HCT116 (cell line): Measurements from ENCODE around the gene TMEM212. TPM values are rescaled to one million over a fixed set of nuclear protein-coding genes. Genes with fewer than 3 reads are reported as not detected.

ENCODE experiments used
- ATAC-seq: fragments of 200-7000 bp; cut with Tn5 transposase; 2 replicates; pipeline ENCODE4 v1.9.1; 2020; ENCODE audit warnings: mild to moderate bottlenecking, moderate library complexity
- BruUV-seq: library from RNA; stranded (reverse); fragments of 400-500 nt; replicated peaks from 2 replicates; lab custom pipeline; 2021; lab: Mats Ljungman, UMichigan
- CTCF ChIA-PET: fragments of 300-600 bp; sonication (Branson Sonifier 250); formaldehyde crosslinking; loops from one replicate; lab custom pipeline; 2021; ENCODE audit warnings: antibody characterized with exemption; lab: Charles Lee
- POLR2A ChIA-PET: fragments of 300-600, 350-600 bp; sonication (Branson Sonifier 250); formaldehyde crosslinking; loops from one replicate; lab custom pipeline; 2021; ENCODE audit warnings: antibody characterized with exemption; lab: Charles Lee
- RAD21 ChIA-PET, 2 experiments: fragments of 300-600 bp; sonication (Branson Sonifier 250); formaldehyde crosslinking; loops; one replicate each; lab custom pipeline; 2023; ENCODE audit warnings: low total read pairs in 2 of 2; ENCODE audit not compliant: uncharacterized antibody in 2 of 2, unreplicated experiment in 2 of 2, low non-redundant PET in 1 of 2; lab: Charles Lee
- DNase-seq: peaks from one replicate; pipeline ENCODE4 v3.0.0-alpha.2; 2010; ENCODE audit warnings: low read depth, low spot score
- H2AFZ ChIP-seq: fragments of 200-600 bp; shearing (Covaris generic), sonication (generic); 2 replicates; pipeline ENCODE4 v1.6.1; 2017; ENCODE audit warnings: low read depth, mixed run types, mixed read lengths, antibody characterized with exemption, low read length; ENCODE audit not compliant: poor library complexity, severe bottlenecking
- H3K27ac ChIP-seq: 2 replicates; pipeline ENCODE4 v1.5.1; 2012; ENCODE audit warnings: low read depth, low read length
- H3K27me3 ChIP-seq: fragments of 200-600 bp; sonication (generic); 2 replicates; pipeline ENCODE4 v1.6.1; 2016; ENCODE audit warnings: mixed run types, low read length, mixed read lengths; ENCODE audit not compliant: insufficient read depth
- H3K36me3 ChIP-seq, 2 experiments: fragments of 200-500 bp in 1 of 2; fragments of 200-600 bp in 1 of 2; sonication (Bioruptor generic) in 1 of 2; sonication (generic) in 1 of 2; 2 replicates each; pipeline versions ENCODE4 v1.5.1 to v1.6.1; 2014 to 2016; ENCODE audit warnings: low read length in 2 of 2, inconsistent platforms in 1 of 2, mixed read lengths in 1 of 2, mixed run types in 1 of 2; ENCODE audit not compliant: insufficient read depth in 2 of 2, control insufficient read depth in 1 of 2
- H3K4me1 ChIP-seq, 2 experiments: fragments of 200-600 bp in 1 of 2; sonication (generic) in 1 of 2; 2 replicates each; pipeline versions ENCODE4 v1.5.1 to v1.6.1; 2012 to 2017; ENCODE audit warnings: low read length in 2 of 2, inconsistent platforms in 1 of 2, mild to moderate bottlenecking in 1 of 2, mixed read lengths in 1 of 2, mixed run types in 1 of 2, moderate library complexity in 1 of 2; ENCODE audit not compliant: insufficient read depth in 2 of 2, control insufficient read depth in 1 of 2
- H3K4me2 ChIP-seq: fragments of 200-600 bp; sonication (generic); 2 replicates; pipeline ENCODE4 v1.6.1; 2017; ENCODE audit warnings: mixed run types, low read length, mixed read lengths
- H3K4me3 ChIP-seq, 2 experiments: fragments of 200-600 bp in 1 of 2; sonication (generic) in 1 of 2; replicated peaks in 1 of 2; 2 replicates each; pipeline ENCODE4 v1.5.1; 2011 to 2016; ENCODE audit warnings: low read length in 2 of 2, control low read depth in 1 of 2, low read depth in 1 of 2, mild to moderate bottlenecking in 1 of 2, mixed read lengths in 1 of 2, mixed run types in 1 of 2
- H3K79me2 ChIP-seq: fragments of 200-600 bp; sonication (generic); 2 replicates; pipeline ENCODE4 v1.6.1; 2017; ENCODE audit warnings: mild to moderate bottlenecking, mixed run types, low read length, moderate library complexity, mixed read lengths; ENCODE audit not compliant: insufficient read depth
- H3K9ac ChIP-seq: fragments of 200-600 bp; sonication (generic); 2 replicates; pipeline ENCODE4 v1.6.1; 2016; ENCODE audit warnings: low read length, mixed read lengths
- H3K9me2 ChIP-seq: fragments of 200-600 bp; sonication (generic), shearing (Covaris generic); 2 replicates; pipeline ENCODE4 v1.6.1; 2017; ENCODE audit warnings: mixed run types, mild to moderate bottlenecking, moderate library complexity; ENCODE audit not compliant: insufficient read depth
- H3K9me3 ChIP-seq, 2 experiments: fragments of 200-500 bp in 1 of 2; fragments of 200-600 bp in 1 of 2; sonication (Bioruptor generic) in 1 of 2; sonication (generic) in 1 of 2; 2 replicates each; pipeline ENCODE4 v1.6.1; 2014 to 2017; ENCODE audit warnings: low read length in 2 of 2, mixed read lengths in 2 of 2, inconsistent platforms in 1 of 2, low read depth in 1 of 2, mild to moderate bottlenecking in 1 of 2, mixed run types in 1 of 2, moderate library complexity in 1 of 2; ENCODE audit not compliant: control insufficient read depth in 1 of 2, insufficient read depth in 1 of 2
- H4K20me1 ChIP-seq: fragments of 200-600 bp; sonication (generic), shearing (Covaris generic); 2 replicates; pipeline ENCODE4 v1.6.1; 2017; ENCODE audit warnings: mixed run types, mild to moderate bottlenecking, moderate library complexity; ENCODE audit not compliant: insufficient read depth
- ATF3 ChIP-seq: IDR thresholded peaks from 2 replicates; pipeline ENCODE4 v1.6.1; 2012
- EGR1 ChIP-seq: IDR thresholded peaks from 2 replicates; pipeline ENCODE4 v1.6.1; 2012; ENCODE audit warnings: low read depth
- ELF1 ChIP-seq: IDR thresholded peaks from 2 replicates; pipeline ENCODE4 v1.6.1; 2012; ENCODE audit warnings: low read depth, borderline replicate concordance
- EZH2 ChIP-seq: fragments of 200-600 bp; sonication (generic); IDR thresholded peaks from 2 replicates; pipeline ENCODE4 v1.6.1; 2017; ENCODE audit warnings: antibody characterized with exemption, mixed run types
- EZH2phosphoT487 ChIP-seq: fragments of 200-600 bp; IDR thresholded peaks from 2 replicates; pipeline ENCODE4 v1.6.1; 2018; ENCODE audit warnings: antibody characterized with exemption, borderline replicate concordance
- FOSL1 ChIP-seq: IDR thresholded peaks from 2 replicates; pipeline ENCODE4 v1.6.1; 2012; ENCODE audit warnings: low read depth
- MAX ChIP-seq: IDR thresholded peaks from 2 replicates; pipeline ENCODE4 v1.6.1; 2012
- RAD21 ChIP-seq: IDR thresholded peaks from 2 replicates; pipeline ENCODE4 v1.6.1; 2012; ENCODE audit warnings: low read depth, mild to moderate bottlenecking
- REST ChIP-seq: IDR thresholded peaks from 2 replicates; pipeline ENCODE4 v1.6.1; 2012; ENCODE audit warnings: low read depth
- SIN3A ChIP-seq: IDR thresholded peaks from 2 replicates; pipeline ENCODE4 v1.6.1; 2012; ENCODE audit warnings: low read depth
- ZFX ChIP-seq: fragments of 450-650 bp; IDR thresholded peaks from 2 replicates; pipeline ENCODE4 v1.6.1; 2017
- ZNF274 ChIP-seq: fragments of 200-500 bp; sonication (Bioruptor generic); IDR thresholded peaks from 2 replicates; pipeline ENCODE4 v1.6.1; 2014; ENCODE audit warnings: mild to moderate bottlenecking, low read depth, low read length, inconsistent platforms
- intact Hi-C: fragments of 100-400 bp; cut with micrococcal nuclease; formaldehyde crosslinking; loops from 2 replicates; pipeline ENCODE4 v1.10.0; 2022
- total RNA-seq: library from RNA; stranded (reverse); gene quantifications from one replicate; pipeline ENCODE4 v1.2.1, GENCODE V29; 2021; ENCODE audit not compliant: unreplicated experiment

The TMEM212 gene
- total RNA-seq, 1 experiment from 2014 or later: not detected

GRCh38 chr3:171828902-171829770 is 14.0 kb upstream of the TMEM212 start:
- Histone ChIP-seq H3K4me3 (no peak overlapping the region), H3K79me2 (no peaks in the 10 kb centered on the region), H4K20me1 (no peaks in the 10 kb centered on the region), H3K27ac (no peak overlapping the region), H3K9ac (no peak overlapping the region), H3K9me3 (no peaks in the 10 kb centered on the region), H3K4me2 (no peak overlapping the region), H3K9me2 (no peaks in the 10 kb centered on the region), H3K36me3 (no peaks in the 10 kb centered on the region), H3K27me3 (no peaks in the 10 kb centered on the region), H2AFZ (peak overlapping the region; percentile 59), H3K4me1 (peaks cover 3 to 8% of the 10 kb centered on the region in 2 experiments; a peak in 2 of 4 replicates)
- RAD21 ChIA-PET: interaction anchor here (1.0 to 2.0 kb wide), 4 partner anchors 15 to 867 kb away, joined by 3 to 6 read pairs (median 3); no protein-coding TSS in a partner anchor
- DNase-seq (no peak), ATAC-seq (no peak)
- no TSS peak for BruUV-seq
- POLR2A ChIA-PET: no interaction called here
- TF ChIP-seq FOSL1: no peak
- TF ChIP-seq EZH2phosphoT487: no peak
- no peak for TF ChIP-seq REST
- TF ChIP-seq EZH2: no peak
- TF ChIP-seq MAX: no peak; the same call in 1 of the 2 replicates
- TF ChIP-seq ZFX: no peak
- TF ChIP-seq ZNF274: no peak
- no peak for TF ChIP-seq RAD21
- no peak for TF ChIP-seq ELF1
- TF ChIP-seq ATF3: no peak
- TF ChIP-seq SIN3A: no peak
- TF ChIP-seq EGR1: no peak
- intact Hi-C loops: no loop called here
- CTCF ChIA-PET: interaction anchor here (0.8 to 2.5 kb wide), 17 partner anchors 11 to 867 kb away, joined by 3 to 27 read pairs (median 4); partner anchors contain the start of gene PLD1
